WERI-Rb-1 (cell line): Measurements from ENCODE around the gene CRPPA.
A peak's percentile ranks its signal among the peaks of the same experiment; 100 is the strongest.

ENCODE experiments used
- DNase-seq: peaks from one replicate; pipeline ENCODE4 v3.0.0-alpha.2; 2020
- H3K27ac ChIP-seq: fragments of 250-450 bp; sonication (Bioruptor Pico); 2 replicates; pipeline ENCODE4 v1.5.1; 2020; ENCODE audit warnings: mild to moderate bottlenecking, moderate library complexity
- H3K27me3 ChIP-seq: fragments of 250-450 bp; sonication (Bioruptor Pico); 2 replicates; pipeline ENCODE4 v1.5.1; 2021; ENCODE audit warnings: mild to moderate bottlenecking, low read depth, moderate library complexity; ENCODE audit not compliant: insufficient read depth, severe bottlenecking
- H3K36me3 ChIP-seq: fragments of 250-450 bp; sonication (Bioruptor Pico); 2 replicates; pipeline ENCODE4 v1.5.1; 2020; ENCODE audit warnings: mild to moderate bottlenecking, moderate library complexity
- H3K4me3 ChIP-seq: 2 replicates; pipeline ENCODE4 v1.5.1; 2011; ENCODE audit warnings: low read depth, mild to moderate bottlenecking, control low read depth, low read length
- H3K9me3 ChIP-seq: fragments of 250-450 bp; sonication (Bioruptor Pico); 2 replicates; pipeline ENCODE4 v1.5.1; 2021; ENCODE audit warnings: mild to moderate bottlenecking, moderate library complexity; ENCODE audit not compliant: severe bottlenecking
- CTCF ChIP-seq: IDR thresholded peaks from 2 replicates; pipeline ENCODE4 v1.5.1; 2011; ENCODE audit warnings: low read depth, mild to moderate bottlenecking, control low read depth, inconsistent platforms, low read length

The CRPPA gene

GRCh38 chr7:16420329-16420648, 1.0 kb downstream of the CRPPA start:
- H3K27ac ChIP-seq: peak overlapping the region; percentile 73
- TF ChIP-seq CTCF: no peak
- H3K36me3 ChIP-seq: no peaks in the 10 kb centered on the region
- no peaks in the 10 kb centered on the region for H3K9me3 ChIP-seq
- H3K4me3 ChIP-seq: peak overlapping the region; percentile 80
- no peak for DNase-seq
- no peaks in the 10 kb centered on the region for H3K27me3 ChIP-seq

- DNase-seq: no peak
- no peak for TF ChIP-seq CTCF
Observed at GRCh38 chr7:16419859-16420258, 1.5 kb downstream of the CRPPA start.

GRCh38 chr7:16419126-16419525, 2.2 kb downstream of the CRPPA start:
- DNase-seq: no peak
- TF ChIP-seq CTCF: no peak
- no peak overlapping the region for H3K4me3 ChIP-seq
- H3K27me3 ChIP-seq: no peaks in the 10 kb centered on the region
- no peaks in the 10 kb centered on the region for H3K9me3 ChIP-seq
- H3K27ac ChIP-seq: no peak overlapping the region
- H3K36me3 ChIP-seq: no peaks in the 10 kb centered on the region

More at GRCh38 chr7:16419859-16420258, 1.5 kb downstream of the CRPPA start:
- no peak overlapping the region; the same call in 1 of the 2 replicates for H3K4me3 ChIP-seq
- H3K27me3 ChIP-seq: no peaks in the 10 kb centered on the region
- H3K9me3 ChIP-seq: no peaks in the 10 kb centered on the region
- no peak overlapping the region; the same call in 1 of the 2 replicates for H3K27ac ChIP-seq
- H3K36me3 ChIP-seq: no peaks in the 10 kb centered on the region

GRCh38 chr7:16417906-16418305, 3.4 kb downstream of the CRPPA start:
- Histone ChIP-seq H3K36me3 (no peaks in the 10 kb centered on the region), H3K27ac (no peak overlapping the region), H3K4me3 (no peak overlapping the region), H3K27me3 (no peaks in the 10 kb centered on the region), H3K9me3 (no peaks in the 10 kb centered on the region)
- DNase-seq: no peak
- TF ChIP-seq CTCF: no peak

GRCh38 chr7:16416289-16417282, 4.8 kb downstream of the CRPPA start:
- DNase-seq: no peak
- Histone ChIP-seq H3K4me3 (no peak overlapping the region), H3K9me3 (no peaks in the 10 kb centered on the region), H3K27me3 (no peaks in the 10 kb centered on the region), H3K36me3 (no peaks in the 10 kb centered on the region), H3K27ac (no peak overlapping the region)
- TF ChIP-seq CTCF: no peak
